Transverse colon (tissue), 4 donors: ENCODE data around the gene SHROOM3. TPM values are rescaled to one million over a fixed set of nuclear protein-coding genes. Genes with fewer than 3 reads are reported as not detected.

Source experiments
- DNase-seq: peaks from one replicate; pipeline ENCODE4 v3.0.0-alpha.2; 2019
- H3K27ac ChIP-seq, 4 donors: fragments of 200-600 bp; sonication (generic); 2 replicates each; pipeline ENCODE4 v1.5.1; 2016 to 2018; ENCODE audit warnings: inconsistent platforms in 4 of 4
- H3K27me3 ChIP-seq: fragments of 200-600 bp; sonication (generic); 2 replicates; pipeline ENCODE4 v1.5.1; 2017; ENCODE audit warnings: inconsistent platforms
- H3K36me3 ChIP-seq, 4 donors: fragments of 200-600 bp; sonication (generic); 2 replicates each; pipeline ENCODE4 v1.5.1; 2017 to 2019; ENCODE audit warnings: inconsistent platforms in 4 of 4
- H3K4me1 ChIP-seq, 4 donors: fragments of 200-600 bp; sonication (generic); 2 replicates each; pipeline ENCODE4 v1.5.1; 2017 to 2020; ENCODE audit warnings: inconsistent platforms in 4 of 4
- H3K4me3 ChIP-seq, 4 donors: fragments of 200-600 bp; sonication (generic); 1 replicate in 1 of 4; 2 replicates in 3 of 4; pipeline versions ENCODE4 v1.5.1 to v1.6.1; 2017 to 2019; ENCODE audit warnings: inconsistent platforms in 4 of 4
- H3K9me3 ChIP-seq, 2 donors: fragments of 200-600 bp; sonication (generic); 2 replicates each; pipeline ENCODE4 v1.5.1; 2017 to 2019; ENCODE audit warnings: inconsistent platforms in 2 of 2
- CTCF ChIP-seq, 5 experiments: fragments of 200-600 bp in 3 of 5; fragments of 450-650 bp in 2 of 5; sonication (generic) in 3 of 5; IDR thresholded peaks; 1 replicate in 2 of 5; 2 replicates in 3 of 5; pipeline ENCODE4 v1.5.1; 2016 to 2017; ENCODE audit warnings: antibody characterized with exemption in 5 of 5, inconsistent platforms in 3 of 5, mild to moderate bottlenecking in 2 of 5, moderate library complexity in 1 of 5
- EP300 ChIP-seq: sonication (generic); formaldehyde crosslinking; IDR thresholded peaks from one replicate; pipeline ENCODE4 v1.6.1; 2017; ENCODE audit warnings: antibody characterized with exemption, low read depth
- POLR2A ChIP-seq: fragments of 450-650 bp; IDR thresholded peaks from one replicate; pipeline ENCODE4 v1.6.1; 2016; ENCODE audit warnings: antibody characterized with exemption, mild to moderate bottlenecking, moderate library complexity
- POLR2AphosphoS5 ChIP-seq, 3 donors: sonication (generic); formaldehyde crosslinking; IDR thresholded peaks; one replicate each; pipeline ENCODE4 v1.6.1; 2016; ENCODE audit warnings: antibody characterized with exemption in 3 of 3
- WGBS, 2 donors: methylation state at CpG; one replicate each; pipeline ENCODE4 v1.1.5; 2018; ENCODE audit warnings: low coverage in 1 of 2; 5-methylcytosine and 5-hydroxymethylcytosine counted together
- in situ Hi-C, 4 donors: fragments of 200-750 bp; cut with MboI; loops; one replicate each; pipeline versions ENCODE4 v1.15.0 to v1.15.1; 2017; ENCODE audit warnings: low sequenced_read_pairs in 3 of 4, low pct_ligation_motif_present in 1 of 4, low pct_unique_long_range_greater_than_20kb in 1 of 4
- intact Hi-C: fragments of 100-400 bp; cut with DNase I; formaldehyde crosslinking; loops from one replicate; pipeline ENCODE4 v1.15.1; 2023; ENCODE audit warnings: low total_unique reads
- total RNA-seq, 4 donors: library from RNA; depleted of rRNA; stranded (reverse); fragments of >200 nt; gene quantifications; one replicate each; pipeline ENCODE4 v1.1.0, GENCODE V29; 2016

SHROOM3 gene
- total RNA-seq, 4 donors from 2014 or later: 182 to 456 (median 437) TPM

GRCh38 chr4:76744241-76744921 lies 309.4 kb downstream of the SHROOM3 start:
- intact Hi-C loops: no loop called here
- Histone ChIP-seq H3K9me3 (no peaks in the 10 kb centered on the region), H3K27ac (peak overlapping the region in 3 of 4 donors; percentile 54 to 62 (median 55)), H3K4me1 (peaks cover 0 to 15% (median 7%) of the 10 kb centered on the region in 4 donors), H3K36me3 (peaks cover 0 to 3% (median 1%) of the 10 kb centered on the region in 4 donors), H3K27me3 (no peaks in the 10 kb centered on the region), H3K4me3 (no peak overlapping the region)
- WGBS, 2 donors: 75 to 91% methylated on average over 1 of the region's 1 CpG
- in situ Hi-C loops: loop anchor here in 1 of 4 donors (10.0 kb wide), 1 partner anchor 230 kb away; no protein-coding TSS in a partner anchor
- TF ChIP-seq POLR2AphosphoS5 (IDR thresholded peaks at IDR 0.05) (no peak), EP300 (no peak), POLR2A (no peak), CTCF (IDR thresholded peaks at IDR 0.05) (no peak)
- no peak for DNase-seq

GRCh38 chr4:76745240-76745639 lies 310.2 kb downstream of the SHROOM3 start:
- intact Hi-C loops (loop anchor here (5.0 kb wide), 1 partner anchor 233 kb away; no protein-coding TSS in a partner anchor), in situ Hi-C loops (loop anchor here in 1 of 4 donors (10.0 kb wide), 1 partner anchor 230 kb away; no protein-coding TSS in a partner anchor)
- 100% methylated on average over 1 of the region's 1 CpG for WGBS, 2 donors
- no peaks in the 10 kb centered on the region for H3K9me3 ChIP-seq
- H3K36me3 ChIP-seq: peaks cover 0 to 6% (median 1%) of the 10 kb centered on the region in 4 donors
- peak overlapping the region in 2 of 4 donors; percentile 55 to 62 for H3K27ac ChIP-seq
- TF ChIP-seq POLR2A: no peak
- TF ChIP-seq POLR2AphosphoS5 (IDR thresholded peaks at IDR 0.05): no peak
- TF ChIP-seq CTCF (IDR thresholded peaks at IDR 0.05): no peak
- no peak for TF ChIP-seq EP300
- H3K4me3 ChIP-seq: no peak overlapping the region
- H3K27me3 ChIP-seq: no peaks in the 10 kb centered on the region
- peaks cover 0 to 15% (median 7%) of the 10 kb centered on the region in 4 donors for H3K4me1 ChIP-seq
- no peak for DNase-seq

- WGBS, 2 donors: 81 to 86% methylated on average over 2 of the region's 2 CpGs
- H3K27me3 ChIP-seq: no peaks in the 10 kb centered on the region
- TF ChIP-seq POLR2A (no peak), CTCF (IDR thresholded peaks at IDR 0.05) (no peak), POLR2AphosphoS5 (IDR thresholded peaks at IDR 0.05) (no peak), EP300 (no peak)
- no peak overlapping the region for H3K4me3 ChIP-seq
- peak overlapping the region in 1 of 4 donors; percentile 13 for H3K27ac ChIP-seq
- no peak for DNase-seq
- no peaks in the 10 kb centered on the region for H3K9me3 ChIP-seq
- intact Hi-C loops (loop anchor here (5.0 kb wide), 1 partner anchor 235 kb away; no protein-coding TSS in a partner anchor), in situ Hi-C loops (loop anchor here in 1 of 4 donors (10.0 kb wide), 1 partner anchor 233 kb away; no protein-coding TSS in a partner anchor)
- peaks cover 0 to 22% (median 1%) of the 10 kb centered on the region in 4 donors for H3K36me3 ChIP-seq
- peaks cover 0 to 15% (median 6%) of the 10 kb centered on the region in 4 donors for H3K4me1 ChIP-seq
Measured at GRCh38 chr4:76747563-76747962, 312.5 kb downstream of the SHROOM3 start.

DNA sequence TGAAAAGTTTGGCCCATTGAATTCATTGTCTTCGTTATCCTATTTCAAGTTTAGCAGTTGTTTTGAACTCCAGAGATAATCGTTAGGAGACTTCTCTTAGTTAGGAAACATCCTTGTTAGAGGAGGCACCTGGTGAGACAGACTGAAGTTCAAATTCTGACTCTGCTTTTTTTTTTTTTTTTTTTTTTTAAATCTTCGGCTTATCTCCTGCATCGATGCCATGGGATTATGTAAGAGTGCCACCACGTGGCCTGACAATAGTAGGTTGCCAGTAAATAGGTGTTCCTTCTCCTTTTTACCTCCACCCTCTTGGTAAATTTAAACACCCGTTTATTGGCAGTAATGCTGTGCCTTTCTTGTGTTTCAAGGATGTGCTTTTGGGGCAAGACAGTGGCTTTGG lies 313.6 kb downstream of the SHROOM3 start:
- Histone ChIP-seq H3K27ac (peak overlapping the region in 2 of 4 donors; percentile 2 to 28), H3K36me3 (peaks cover 0 to 24% (median 1%) of the 10 kb centered on the region in 4 donors), H3K9me3 (no peaks in the 10 kb centered on the region), H3K4me3 (no peak overlapping the region), H3K4me1 (peaks cover 0 to 24% (median 3%) of the 10 kb centered on the region in 4 donors), H3K27me3 (no peaks in the 10 kb centered on the region)
- in situ Hi-C loops (loop anchor here in 1 of 4 donors (10.0 kb wide), 1 partner anchor 234 kb away; no protein-coding TSS in a partner anchor), intact Hi-C loops (loop anchor here (5.0 kb wide), 1 partner anchor 236 kb away; no protein-coding TSS in a partner anchor)
- DNase-seq: peak; percentile 63
- TF ChIP-seq POLR2A (no peak), POLR2AphosphoS5 (IDR thresholded peaks at IDR 0.05) (peak in 1 of 3 donors; percentile 25), CTCF (IDR thresholded peaks at IDR 0.05) (peak in 3 of 5 experiments; percentile 22 to 30 (median 28)), EP300 (no peak)
- 20 to 21% methylated on average over 4 to 6 of the region's 6 CpGs for WGBS, 2 donors
